A549 treated with Hydrocortisone at 1 μM for 4 hours (cell line): Measurements from ENCODE around the gene TAPBPL. TPM values are rescaled to one million over a fixed set of nuclear protein-coding genes. Genes with fewer than 3 reads are reported as not detected.

Experiments used
- total RNA-seq: library from RNA; stranded (reverse); fragments of 200-300 nt; extraction: Qiagen RNA extraction; gene quantifications from 5 replicates; pipeline ENCODE4 v1.2.3, GENCODE V29; 2022

The TAPBPL gene, protein sequence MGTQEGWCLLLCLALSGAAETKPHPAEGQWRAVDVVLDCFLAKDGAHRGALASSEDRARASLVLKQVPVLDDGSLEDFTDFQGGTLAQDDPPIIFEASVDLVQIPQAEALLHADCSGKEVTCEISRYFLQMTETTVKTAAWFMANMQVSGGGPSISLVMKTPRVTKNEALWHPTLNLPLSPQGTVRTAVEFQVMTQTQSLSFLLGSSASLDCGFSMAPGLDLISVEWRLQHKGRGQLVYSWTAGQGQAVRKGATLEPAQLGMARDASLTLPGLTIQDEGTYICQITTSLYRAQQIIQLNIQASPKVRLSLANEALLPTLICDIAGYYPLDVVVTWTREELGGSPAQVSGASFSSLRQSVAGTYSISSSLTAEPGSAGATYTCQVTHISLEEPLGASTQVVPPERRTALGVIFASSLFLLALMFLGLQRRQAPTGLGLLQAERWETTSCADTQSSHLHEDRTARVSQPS
- 3.3 to 4.0 TPM (median 3.6 TPM) in 5 replicates for total RNA-seq

DNA sequence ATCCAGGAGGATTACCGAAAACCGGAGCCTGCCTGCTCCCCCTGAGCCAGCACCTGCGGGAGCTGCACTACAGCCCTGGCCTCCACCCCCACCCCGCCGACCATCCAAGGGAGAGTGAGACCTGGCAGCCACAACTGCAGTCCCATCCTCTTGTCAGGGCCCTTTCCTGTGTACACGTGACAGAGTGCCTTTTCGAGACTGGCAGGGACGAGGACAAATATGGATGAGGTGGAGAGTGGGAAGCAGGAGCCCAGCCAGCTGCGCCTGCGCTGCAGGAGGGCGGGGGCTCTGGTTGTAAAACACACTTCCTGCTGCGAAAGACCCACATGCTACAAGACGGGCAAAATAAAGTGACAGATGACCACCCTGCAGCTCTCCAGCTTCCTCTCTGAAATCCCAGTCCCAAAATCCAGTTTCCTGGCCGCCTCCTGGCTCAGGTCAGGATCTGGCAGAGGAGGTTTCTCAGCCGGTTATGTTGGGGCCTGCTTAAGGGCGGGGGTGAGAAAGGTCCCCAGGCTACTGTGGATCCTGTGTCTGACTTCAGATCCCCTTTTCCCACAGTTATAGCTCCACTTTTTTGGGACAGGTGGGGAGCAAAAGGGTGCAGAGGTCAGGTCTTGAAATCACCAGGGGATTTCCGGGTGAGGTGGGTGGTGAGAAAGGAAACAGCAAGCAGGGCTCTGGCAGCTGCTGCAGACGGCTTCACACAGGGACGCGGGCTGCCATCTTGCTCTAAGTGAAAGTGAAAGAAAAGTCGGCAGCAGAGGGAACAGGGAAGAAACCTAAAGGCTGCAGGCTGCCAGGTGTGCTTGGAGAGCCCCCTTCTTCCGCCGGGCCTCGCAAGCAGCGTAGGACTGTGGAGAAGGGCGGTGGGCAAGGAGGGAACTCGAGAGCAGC lies at the start of gene TAPBPL:
TSS of gene TAPBPL (plus strand) at position 695 of the 897 bp plus-strand sequence. CDS start 207 bp downstream, outside the sequence.

DNA sequence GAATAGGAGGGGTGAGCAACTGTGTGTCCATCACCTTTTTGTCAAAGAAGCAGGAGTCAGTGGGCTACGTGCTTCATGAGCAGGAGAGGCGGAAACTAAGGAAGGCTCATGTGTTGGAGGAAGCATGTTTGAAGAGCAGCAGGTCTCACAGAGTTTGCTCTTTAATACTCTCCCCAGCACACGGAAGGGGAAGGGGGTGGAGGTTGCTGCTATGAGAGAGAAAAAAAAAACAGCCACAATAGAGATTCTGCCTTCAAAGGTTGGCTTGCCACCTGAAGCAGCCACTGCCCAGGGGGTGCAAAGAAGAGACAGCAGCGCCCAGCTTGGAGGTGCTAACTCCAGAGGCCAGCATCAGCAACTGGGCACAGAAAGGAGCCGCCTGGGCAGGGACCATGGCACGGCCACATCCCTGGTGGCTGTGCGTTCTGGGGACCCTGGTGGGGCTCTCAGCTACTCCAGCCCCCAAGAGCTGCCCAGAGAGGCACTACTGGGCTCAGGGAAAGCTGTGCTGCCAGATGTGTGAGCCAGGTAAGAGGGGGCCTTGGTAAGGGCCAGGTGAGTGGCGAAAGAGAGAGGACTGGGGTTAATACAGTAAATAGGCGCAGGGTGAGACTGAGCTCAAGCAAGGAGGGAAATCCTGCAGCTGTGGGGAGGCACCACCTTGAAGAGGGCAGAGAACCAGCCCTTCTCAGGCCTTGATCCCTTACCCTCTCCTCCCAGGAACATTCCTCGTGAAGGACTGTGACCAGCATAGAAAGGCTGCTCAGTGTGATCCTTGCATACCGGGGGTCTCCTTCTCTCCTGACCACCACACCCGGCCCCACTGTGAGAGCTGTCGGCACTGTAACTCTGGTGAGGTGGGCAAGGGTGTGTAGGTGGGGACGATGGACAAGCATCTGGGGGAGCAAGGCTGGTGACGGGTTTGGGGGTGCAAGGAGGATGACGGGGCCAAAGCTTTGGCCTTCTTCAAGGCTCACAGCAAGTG lies 6.8 kb upstream of the TAPBPL start, which contains the start of gene CD27:
TSS of gene CD27 (plus strand) at position 252 of the 985 bp plus-strand sequence. CDS start at position 393, 141 bp downstream.

DNA sequence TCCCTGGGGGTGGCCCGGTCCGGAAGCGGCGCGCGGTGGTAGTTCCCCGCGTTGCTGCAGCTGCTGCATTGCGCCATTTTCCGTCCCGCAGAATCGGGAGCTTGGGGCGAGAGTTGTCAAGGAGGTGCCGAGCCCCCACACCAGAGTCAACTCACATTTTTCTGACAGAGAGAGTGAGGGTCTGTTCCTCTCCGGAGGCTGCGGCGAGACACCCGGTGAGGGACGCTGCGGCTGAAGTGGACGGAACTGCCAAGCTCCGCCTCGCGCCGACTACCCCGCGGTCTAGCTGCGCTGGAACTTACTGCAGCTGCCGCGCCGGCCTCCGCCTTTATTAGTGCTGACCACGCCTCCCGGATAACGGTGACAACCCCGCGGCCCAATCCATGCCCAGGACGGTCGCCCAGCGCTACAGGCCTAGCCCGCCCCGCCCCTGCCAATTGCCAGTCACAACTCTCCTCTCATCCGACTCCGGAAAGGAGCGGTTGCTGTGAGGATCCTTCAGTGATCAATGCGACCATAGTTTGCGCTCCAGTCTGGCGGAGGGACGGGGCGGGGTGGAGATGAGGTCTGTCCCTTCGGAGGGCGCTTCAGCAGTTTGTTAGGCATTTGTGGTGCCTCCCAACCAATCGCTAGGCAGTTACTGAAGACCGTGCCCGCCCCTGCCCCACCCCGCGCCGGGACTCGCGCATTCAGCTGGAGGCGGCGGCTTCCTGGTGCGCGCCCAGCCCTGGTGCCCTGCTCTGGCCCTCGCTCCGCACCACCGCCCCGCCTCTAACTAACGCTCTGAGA lies 18.7 kb downstream of the TAPBPL start, which contains the start of gene VAMP1:
TSS of gene VAMP1 (minus strand) at position 303 of the 789 bp plus-strand sequence. CDS start at position 157, 146 bp downstream.

DNA sequence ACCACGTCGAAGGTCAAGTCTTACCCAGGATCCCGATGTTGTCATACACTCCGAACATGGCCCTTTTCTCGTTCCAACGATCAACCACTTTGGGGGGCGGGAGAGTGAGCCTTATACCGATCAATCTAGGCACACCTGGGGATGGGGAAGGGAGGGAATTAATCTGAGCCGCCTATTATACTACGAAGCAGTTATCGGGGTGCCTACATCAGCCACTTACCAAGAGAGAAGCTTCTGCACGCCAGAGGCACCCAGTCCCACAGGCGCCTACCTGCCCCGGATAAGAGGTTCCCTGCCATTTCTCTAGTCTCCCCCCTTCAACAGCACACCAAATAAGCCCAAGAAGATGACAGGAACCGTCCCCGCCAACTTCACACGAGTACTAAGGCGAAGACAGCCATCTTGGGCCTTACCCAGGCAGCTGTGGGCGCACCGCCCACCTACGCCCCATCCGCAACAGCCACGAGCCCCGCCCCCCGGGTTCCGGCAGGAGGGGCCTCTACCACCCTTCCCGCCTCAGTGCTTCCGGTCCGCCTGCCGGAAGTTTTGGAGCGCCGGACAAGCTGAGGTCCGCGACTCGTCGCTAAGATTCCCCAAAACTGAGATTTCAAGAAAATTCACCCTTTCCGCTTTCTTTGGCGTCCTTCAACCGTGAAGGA lies 41.1 kb downstream of the TAPBPL start, which contains the start of gene MRPL51:
TSS of gene MRPL51 (minus strand) at position 425 of the 659 bp plus-strand sequence. CDS start at position 299, 126 bp downstream.

DNA sequence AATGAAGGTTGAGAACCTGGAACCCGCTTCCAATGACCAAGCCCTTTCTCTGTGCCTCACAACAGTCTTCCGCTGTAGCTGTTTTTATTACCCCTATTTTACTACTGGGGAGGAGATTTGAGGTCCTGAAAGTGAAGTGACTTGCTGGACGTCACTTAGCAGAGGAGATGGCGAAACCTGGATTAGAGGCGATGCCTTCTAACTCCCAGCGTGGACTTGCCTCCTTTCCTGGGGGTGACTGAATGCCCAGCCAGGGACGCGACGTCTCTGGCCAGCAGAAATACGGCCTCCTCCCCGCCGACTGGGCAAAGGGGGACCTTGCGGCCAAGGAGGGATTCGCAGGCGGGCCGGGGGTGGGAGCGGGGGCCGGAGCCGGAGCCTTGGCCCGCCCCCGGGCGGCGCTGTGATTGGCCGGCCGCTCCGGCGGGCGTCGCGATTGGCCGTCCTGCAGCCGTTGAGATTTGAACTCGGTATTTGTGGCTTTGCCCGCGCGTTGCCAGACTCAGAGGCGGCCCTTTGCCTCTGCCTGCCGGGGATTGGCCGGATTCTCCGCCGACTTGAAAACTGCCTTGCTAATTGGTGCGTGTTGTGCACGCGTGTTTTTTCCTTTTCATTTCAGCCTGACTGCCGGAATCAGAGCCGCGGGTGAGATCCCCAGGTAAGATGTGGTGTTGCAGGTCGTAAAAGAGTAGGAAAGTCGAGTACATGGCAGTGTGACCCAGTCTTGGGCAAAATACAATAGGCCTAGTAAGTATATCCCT lies 41.8 kb downstream of the TAPBPL start, which contains the start of gene NCAPD2:
TSS of gene NCAPD2 (plus strand) at position 606 of the 761 bp plus-strand sequence. CDS start 997 bp downstream, outside the sequence.

Other genes starting within 250 kb of the TAPBPL start
- gene PLEKHG6, start 141.4 kb upstream of the TAPBPL start, total RNA-seq, result 0.26 to 0.99 TPM (median 0.38 TPM) in 5 replicates
- gene TNFRSF1A, start 110.0 kb upstream of the TAPBPL start, total RNA-seq, result 361 to 805 TPM (median 469 TPM) in 5 replicates
- gene SCNN1A, start 76.5 kb upstream of the TAPBPL start, total RNA-seq, result 22.8 to 25.8 TPM (median 24.3 TPM) in 5 replicates
- 204 to 246 TPM (median 240 TPM) in 5 replicates for gene LTBR, start 67.9 kb upstream of the TAPBPL start, total RNA-seq
- not detected in 5 replicates for gene CD27, start 7.1 kb upstream of the TAPBPL start, total RNA-seq
- gene VAMP1, start 18.6 kb downstream of the TAPBPL start, total RNA-seq, result 9.2 to 13.0 TPM (median 10.5 TPM) in 5 replicates
- 256 to 331 TPM (median 322 TPM) in 5 replicates for gene MRPL51, start 41.2 kb downstream of the TAPBPL start, total RNA-seq
- gene NCAPD2, start 42.1 kb downstream of the TAPBPL start, total RNA-seq, result 52.3 to 78.1 TPM (median 59.3 TPM) in 5 replicates
- gene GAPDH, start 82.5 kb downstream of the TAPBPL start, total RNA-seq, result 6,926 to 9,040 TPM (median 8,633 TPM) in 5 replicates
- gene IFFO1, start 104.0 kb downstream of the TAPBPL start, total RNA-seq, result 1.6 to 2.5 TPM (median 1.8 TPM) in 5 replicates
- gene NOP2, start 116.2 kb downstream of the TAPBPL start, total RNA-seq, result 91.1 to 115 TPM (median 97.7 TPM) in 5 replicates
- gene CHD4, start 155.3 kb downstream of the TAPBPL start, total RNA-seq, result 55.8 to 82.9 TPM (median 60.2 TPM) in 5 replicates
- gene LPAR5, start 183.9 kb downstream of the TAPBPL start, total RNA-seq, result 0.58 to 1.0 TPM (median 0.70 TPM) in 5 replicates
- 0.18 to 0.56 TPM (median 0.33 TPM) in 3 of 5 replicates, not detected in the others for gene ACRBP, start 195.4 kb downstream of the TAPBPL start, total RNA-seq
- gene ING4, start 211.1 kb downstream of the TAPBPL start, total RNA-seq, result 11.5 to 19.9 TPM (median 14.3 TPM) in 5 replicates
- gene ZNF384, start 237.3 kb downstream of the TAPBPL start, total RNA-seq, result 53.8 to 60.6 TPM (median 58.4 TPM) in 5 replicates
- 0.76 to 1.1 TPM (median 0.84 TPM) in 5 replicates for gene PIANP, start 248.8 kb downstream of the TAPBPL start, total RNA-seq